Kasumi-1 (cell line): ENCODE data around the gene TMEM254.
"Not testable (repeated sequence)": the region's sequence is repeated elsewhere in the genome, so short reads cannot be mapped to it uniquely, and the experiment has no call there.

ENCODE experiments used
- DNase-seq, 2 experiments: peaks; one replicate each; lab custom pipeline; 2025; lab: John Stamatoyannopoulos, UW

TMEM254 gene

GRCh38 chr10:80078448-80079311 is at the start of gene TMEM254:
TSS of gene TMEM254 (plus strand) at chr10:80078665. CDS start at chr10:80078700, 35 bp downstream.
- peak; percentile 97 to 98 for DNase-seq

GRCh38 chr10:80029205-80029604 is 49.3 kb upstream of the TMEM254 start:
- not testable (repeated sequence) for DNase-seq

DNA sequence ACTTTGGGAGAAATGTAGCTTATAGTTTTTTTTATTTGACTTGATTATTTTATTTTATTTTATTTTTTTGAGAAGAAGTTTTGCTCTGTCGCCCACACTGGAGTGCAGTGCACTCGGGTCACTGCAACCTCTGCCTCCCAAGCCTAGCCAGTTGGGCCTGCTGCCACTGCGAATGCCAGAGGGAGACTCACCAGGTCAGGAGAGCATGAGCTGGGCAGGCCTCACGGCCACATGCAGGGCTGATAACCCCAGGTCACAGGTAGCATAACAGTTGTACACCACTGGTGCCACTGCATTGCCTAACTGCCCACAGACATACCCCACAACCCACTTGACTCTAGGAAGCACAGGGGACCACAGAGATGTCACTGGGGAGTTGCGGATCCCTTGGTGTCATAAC is 48.6 kb upstream of the TMEM254 start:
- DNase-seq = not testable (repeated sequence)

DNA sequence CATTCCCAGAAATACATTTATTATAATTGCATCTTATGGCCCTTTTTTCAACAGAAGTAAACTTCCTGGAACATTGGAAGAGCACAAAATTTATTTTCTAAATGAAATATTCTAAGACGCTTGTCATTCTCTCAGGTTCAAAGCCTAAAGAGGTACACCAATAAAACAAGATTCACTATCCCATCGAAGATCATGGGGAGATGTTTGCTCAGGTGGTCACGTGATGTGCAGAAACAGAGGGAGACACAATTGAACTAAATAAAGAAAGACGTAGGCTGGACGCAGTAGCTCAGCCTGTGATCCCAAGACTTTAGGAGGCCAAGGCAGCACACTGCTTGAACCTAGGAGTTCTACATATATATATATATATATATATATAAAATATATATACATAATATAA is 46.0 kb upstream of the TMEM254 start:
- DNase-seq = no peak

GRCh38 chr10:80034766-80035165 is 43.7 kb upstream of the TMEM254 start:
- not testable (repeated sequence) for DNase-seq

DNA sequence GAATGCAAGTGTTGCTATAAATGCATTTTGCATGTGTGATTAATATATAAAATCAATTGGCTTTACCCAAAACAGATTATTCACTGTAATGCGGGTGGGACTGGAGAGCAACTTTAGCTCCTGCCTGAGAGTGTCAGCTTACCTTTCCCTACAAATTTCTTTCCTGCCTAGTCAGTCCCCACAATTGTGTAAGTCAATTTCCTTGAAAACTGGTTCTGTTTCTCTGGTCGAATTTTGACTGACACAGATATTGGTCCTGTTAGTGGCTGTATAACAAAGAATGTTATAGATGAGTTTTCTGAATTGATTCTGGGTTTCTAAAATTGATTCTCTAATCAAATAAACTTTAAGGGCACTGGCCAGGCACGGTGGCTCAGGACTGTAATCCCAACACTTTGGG is 43.0 kb upstream of the TMEM254 start:
- not testable (repeated sequence) for DNase-seq

DNA sequence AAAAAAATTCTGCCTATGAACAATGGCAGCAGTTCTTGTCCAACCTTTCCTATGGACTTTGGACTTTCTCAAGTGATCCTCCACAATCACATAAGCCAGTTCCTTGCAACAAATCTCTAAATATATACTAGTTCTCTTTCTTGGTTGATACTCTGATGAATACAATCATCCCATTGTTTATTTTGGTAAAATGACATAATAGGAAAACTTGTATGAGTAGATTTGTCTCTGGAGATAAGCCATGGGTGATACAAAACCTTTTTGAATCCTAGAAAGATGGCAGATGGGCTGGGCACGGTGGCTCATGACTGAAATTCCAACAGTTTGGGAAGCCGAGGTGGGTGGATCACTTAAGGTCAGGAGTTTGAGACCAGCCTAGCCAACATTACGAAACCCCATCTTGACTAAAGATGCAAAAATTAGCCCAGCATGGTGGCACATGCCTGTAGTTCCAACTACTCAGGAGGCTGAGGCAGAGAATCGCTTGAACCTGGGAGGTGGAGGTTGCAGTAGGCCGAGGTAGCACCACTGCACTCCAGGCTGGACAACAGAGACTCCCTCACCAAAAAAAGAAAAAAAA is 41.5 kb upstream of the TMEM254 start:
- DNase-seq = not testable (repeated sequence)

DNA sequence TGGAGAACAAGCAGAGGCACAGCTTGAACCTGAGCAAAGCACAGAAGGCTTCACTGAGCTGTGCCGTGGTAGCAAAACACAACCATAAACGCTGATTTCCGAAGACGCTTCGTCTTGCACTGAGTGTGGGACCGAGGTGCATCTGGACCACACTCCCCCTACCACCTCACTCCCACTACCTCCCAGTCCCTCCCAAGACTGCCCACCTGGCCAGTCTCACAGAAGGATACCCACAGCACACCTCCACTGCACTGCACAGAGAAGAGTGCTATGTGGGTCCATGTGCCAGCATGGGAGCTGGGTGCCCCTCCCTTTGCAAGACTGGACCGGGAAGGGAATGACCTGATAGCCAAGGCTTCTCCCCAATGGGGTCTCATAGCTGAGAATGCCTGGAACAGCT is 40.2 kb upstream of the TMEM254 start:
- DNase-seq = not testable (repeated sequence)

- no peak for DNase-seq
Measured at GRCh38 chr10:80041162-80041561, 37.3 kb upstream of the TMEM254 start.

DNA sequence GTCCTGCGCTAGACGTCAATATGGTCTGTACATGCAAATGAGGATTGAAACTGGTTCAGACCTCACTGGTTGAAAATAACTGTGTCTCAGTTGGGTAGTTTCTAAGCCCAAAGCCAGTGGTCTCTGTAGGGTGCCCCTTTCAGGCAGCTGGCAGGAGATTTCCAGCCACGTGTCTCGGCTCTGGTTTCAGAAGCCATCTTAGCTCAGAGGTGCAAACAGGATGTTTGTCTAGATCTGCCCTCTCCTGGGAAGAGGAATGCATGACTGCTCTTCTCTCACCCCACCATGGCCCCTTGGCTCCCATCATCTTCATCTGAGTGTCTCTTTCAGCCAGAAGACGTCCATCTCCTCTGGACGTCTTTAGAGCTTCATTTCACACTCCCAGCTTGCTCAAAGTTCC is 33.5 kb upstream of the TMEM254 start:
- peak in 1 of 2 experiments; percentile 38 for DNase-seq

GRCh38 chr10:80046629-80047441 is 31.6 kb upstream of the TMEM254 start:
- peak; percentile 80 to 88 for DNase-seq

GRCh38 chr10:80050752-80051151 is 27.7 kb upstream of the TMEM254 start:
- DNase-seq = no peak

DNA sequence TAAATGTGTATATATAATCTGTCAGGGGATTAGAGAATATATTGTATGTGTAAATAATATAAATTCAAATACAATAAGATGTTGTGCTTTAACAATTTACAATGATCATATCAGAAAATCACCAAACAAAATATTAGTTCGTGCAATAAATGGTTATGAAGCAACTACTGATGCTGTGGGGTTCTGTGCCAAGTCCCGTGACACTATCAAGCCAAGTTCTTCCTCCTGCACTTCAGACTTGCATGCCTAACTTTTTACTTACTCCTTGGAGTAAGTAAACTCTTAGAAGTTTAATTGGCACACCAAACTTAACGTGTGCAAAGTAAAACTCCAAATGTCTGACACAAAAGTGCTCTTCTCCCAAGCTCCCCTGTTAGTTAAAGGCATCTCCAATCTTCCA is 26.5 kb upstream of the TMEM254 start:
- no peak for DNase-seq

- DNase-seq = no peak
Measured at GRCh38 chr10:80055760-80056159, 22.7 kb upstream of the TMEM254 start.

DNA sequence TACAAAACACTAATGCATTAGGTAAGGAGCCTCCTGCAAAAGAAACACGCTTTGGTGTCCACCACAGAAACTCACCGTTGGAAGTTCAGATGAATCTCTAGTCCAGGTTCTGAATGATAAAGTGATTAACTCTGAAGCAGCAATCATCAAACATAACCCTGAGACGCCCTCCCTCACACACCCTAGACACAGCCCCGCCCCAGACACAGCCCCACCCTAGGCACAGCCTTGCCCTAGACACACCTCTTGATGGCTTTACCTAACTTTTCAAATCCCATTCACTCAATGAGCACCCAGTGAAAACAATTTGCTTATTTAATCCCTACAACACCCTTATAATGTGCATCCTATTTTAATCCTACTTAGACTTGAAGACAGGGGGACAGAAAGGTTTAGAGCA is 21.3 kb upstream of the TMEM254 start:
- no peak for DNase-seq

DNA sequence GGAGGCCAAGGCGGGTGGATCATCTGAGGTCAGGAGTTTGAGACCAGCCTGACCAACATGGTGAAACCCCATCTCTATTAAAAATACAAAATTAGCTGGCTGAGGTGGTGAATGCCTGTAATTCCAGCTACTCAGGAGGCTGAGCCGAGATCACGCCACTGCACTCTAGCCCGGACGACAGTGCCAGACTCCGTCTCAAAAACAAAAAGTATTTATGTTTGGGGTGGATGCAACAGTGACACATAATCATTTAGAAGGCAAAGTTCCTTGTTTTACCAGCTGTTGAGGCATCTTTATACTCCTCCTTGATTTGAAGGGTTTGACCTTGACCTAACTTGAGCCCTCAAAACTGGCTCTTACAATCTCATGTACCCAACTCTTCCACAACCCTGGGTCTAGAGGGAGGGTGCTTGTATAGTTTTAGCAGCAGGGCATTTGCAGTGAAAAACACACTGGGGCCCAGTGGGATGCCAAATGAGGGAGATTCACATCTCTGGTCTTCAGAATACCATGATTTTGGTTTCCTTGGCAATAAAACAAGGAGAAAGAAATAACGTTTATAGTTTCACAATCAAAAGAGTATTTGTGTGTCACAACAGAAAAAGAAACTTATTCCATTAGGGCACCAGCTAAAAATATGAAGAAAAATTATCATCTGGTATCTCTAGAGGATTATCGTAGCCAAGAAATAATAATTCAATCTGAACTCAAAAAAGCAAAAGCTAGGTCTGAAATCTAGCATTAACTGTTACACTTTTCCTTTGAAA is 14.2 kb upstream of the TMEM254 start:
- DNase-seq = no peak

DNA sequence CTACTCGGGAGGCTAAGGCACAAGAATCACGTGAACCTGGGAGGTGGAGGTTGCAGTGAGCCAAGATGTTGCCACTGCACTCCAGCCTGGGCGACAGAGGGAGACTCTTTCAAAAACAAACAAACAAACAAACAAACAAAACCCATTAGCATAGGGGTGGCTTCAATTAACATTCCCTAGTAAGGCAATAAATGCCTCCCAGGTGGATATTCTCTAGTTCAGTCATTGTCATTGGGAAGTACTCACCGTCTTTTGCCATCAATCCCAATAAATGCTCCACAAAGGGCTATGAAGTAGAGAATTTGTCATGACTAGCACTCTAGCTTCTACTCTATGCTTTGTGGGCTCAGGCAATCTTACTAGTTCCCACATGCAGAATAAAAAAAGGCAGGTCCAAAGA is 11.7 kb upstream of the TMEM254 start:
- DNase-seq = no peak

- DNase-seq = not testable (repeated sequence)
Measured at GRCh38 chr10:80067821-80068220, 10.6 kb upstream of the TMEM254 start.

- DNase-seq = no peak
Measured at GRCh38 chr10:80068270-80068669, 10.2 kb upstream of the TMEM254 start.

- DNase-seq = no peak
Measured at GRCh38 chr10:80070057-80070456, 8.4 kb upstream of the TMEM254 start.

DNA sequence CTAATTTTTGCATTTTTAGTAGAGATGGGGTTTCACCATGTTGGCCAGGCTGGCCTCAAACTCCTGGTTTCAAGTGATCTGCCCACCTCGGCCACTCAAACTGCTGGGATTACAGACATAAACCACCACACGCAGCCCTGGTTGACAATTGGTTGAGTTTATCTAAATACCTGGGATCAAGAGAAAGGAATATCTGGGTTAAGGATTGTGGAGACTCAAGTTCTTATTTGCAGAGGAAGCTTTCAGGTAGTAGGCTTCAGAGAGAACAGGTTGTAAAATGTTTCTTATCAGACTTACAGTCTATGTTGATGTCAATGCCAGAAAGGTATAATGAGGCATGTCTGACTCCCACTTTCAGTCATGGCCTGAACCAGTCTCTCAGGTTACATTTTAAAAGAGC is 5.9 kb upstream of the TMEM254 start:
- DNase-seq = no peak

DNA sequence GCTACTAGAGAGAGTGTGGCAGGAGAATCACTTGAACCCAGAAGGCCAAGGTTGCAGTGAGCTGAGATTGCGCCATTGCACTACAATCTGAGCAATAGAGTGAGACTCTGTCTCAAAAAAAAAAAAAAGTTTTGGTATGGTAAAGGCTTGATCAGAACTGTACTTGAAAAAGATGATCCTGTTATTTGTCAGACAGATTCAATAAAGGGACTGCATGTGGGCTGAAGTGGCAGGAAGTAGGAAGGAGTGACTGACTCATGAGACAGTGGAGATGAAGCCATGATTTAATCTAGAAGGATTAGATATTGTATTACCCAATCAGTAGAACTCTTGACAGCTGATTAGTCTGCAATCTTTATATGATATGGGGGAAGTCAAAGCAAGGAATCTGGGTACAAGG is 2.7 kb upstream of the TMEM254 start:
- DNase-seq = no peak
